Esophagus squamous epithelium (tissue), 5 donors: ENCODE data around the gene CREBBP. TPM values are rescaled to one million over a fixed set of nuclear protein-coding genes. Genes with fewer than 3 reads are reported as not detected.

Experiments used
- DNase-seq: peaks from one replicate; lab custom pipeline; 2025; lab: John Stamatoyannopoulos, UW
- H3K27ac ChIP-seq, 4 donors: fragments of 200-600 bp; sonication (generic); one replicate each; pipeline ENCODE4 v1.5.1; 2016 to 2019; ENCODE audit warnings: mild to moderate bottlenecking in 1 of 4
- H3K27me3 ChIP-seq, 4 donors: fragments of 200-600 bp; sonication (generic); 1 replicate in 3 of 4; 2 replicates in 1 of 4; pipeline versions ENCODE4 v1.5.1 to v1.6.0; 2017 to 2021; ENCODE audit warnings: antibody characterized with exemption in 1 of 4
- H3K36me3 ChIP-seq, 3 donors: fragments of 200-600 bp; sonication (generic); one replicate each; pipeline ENCODE4 v1.5.1; 2016 to 2019
- H3K4me1 ChIP-seq, 3 donors: fragments of 200-600 bp; sonication (generic); one replicate each; pipeline ENCODE4 v1.5.1; 2017 to 2019
- H3K4me3 ChIP-seq, 4 donors: fragments of 200-600 bp; sonication (generic); 1 replicate in 3 of 4; 2 replicates in 1 of 4; pipeline ENCODE4 v1.5.1; 2016 to 2019; ENCODE audit warnings: mild to moderate bottlenecking in 2 of 4, moderate library complexity in 1 of 4
- H3K9me3 ChIP-seq, 3 donors: fragments of 200-600 bp; sonication (generic); one replicate each; pipeline ENCODE4 v1.5.1; 2016 to 2019
- POLR2A ChIP-seq, 4 donors: fragments of 450-650 bp; IDR thresholded peaks; one replicate each; pipeline ENCODE4 v1.6.1; 2017; ENCODE audit warnings: antibody characterized with exemption in 4 of 4, mild to moderate bottlenecking in 4 of 4, moderate library complexity in 3 of 4
- WGBS, 2 donors: methylation state at CpG; one replicate each; pipeline ENCODE4 v1.1.5; 2018; 5-methylcytosine and 5-hydroxymethylcytosine counted together
- intact Hi-C: fragments of 100-400 bp; cut with DNase I; formaldehyde crosslinking; loops from one replicate; pipeline ENCODE4 v1.15.0; 2022
- total RNA-seq, 4 donors: library from RNA; depleted of rRNA; stranded (reverse); fragments of >200 nt; gene quantifications; one replicate each; pipeline ENCODE4 v1.1.0, GENCODE V29; 2016
- TF ChIP-seq, protein P1 (sequence below), 6 experiments: fragments of 450-650 bp in 4 of 6; fragments of 200-600 bp in 2 of 6; sonication (generic) in 2 of 6; IDR thresholded peaks; one replicate each; pipeline ENCODE4 v1.5.1; 2016 to 2019; ENCODE audit warnings: antibody characterized with exemption in 6 of 6, mild to moderate bottlenecking in 4 of 6, moderate library complexity in 4 of 6
- donor health status: DM: yes; HTN: yes; CAD: no.

The CREBBP gene
- total RNA-seq, 4 donors from 2014 or later, result 14.5 to 53.6 (median 37.5) TPM

DNA sequence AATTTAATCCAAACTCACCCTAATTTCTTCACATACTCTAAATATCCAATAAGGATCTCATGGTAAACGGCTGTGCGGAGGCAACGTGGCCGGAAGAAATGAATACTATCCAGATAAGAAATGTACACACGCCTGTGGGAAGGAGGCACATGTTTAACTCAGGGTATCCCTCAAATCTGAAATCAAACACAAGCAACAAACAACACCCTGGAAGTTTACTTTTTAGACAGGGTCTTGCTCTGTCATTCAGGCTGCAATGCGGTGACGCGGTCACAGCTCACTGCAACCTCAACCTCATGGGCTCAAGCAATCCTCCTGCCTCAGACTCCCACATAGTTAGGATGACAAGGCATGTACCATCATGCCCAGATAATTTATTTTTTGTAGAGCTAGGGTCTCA is 142.0 kb downstream of the CREBBP start:
- no peak for DNase-seq
- intact Hi-C loops, result no loop called here
- H3K9me3 ChIP-seq, result no peaks in the 10 kb centered on the region
- H3K4me1 ChIP-seq, result no peaks in the 10 kb centered on the region
- H3K4me3 ChIP-seq, result no peak overlapping the region
- peaks cover 44 to 100% (median 75%) of the 10 kb centered on the region in 3 donors for H3K36me3 ChIP-seq
- TF ChIP-seq POLR2A (IDR thresholded peaks at IDR 0.05), result no peak
- TF ChIP-seq, protein P1, sequence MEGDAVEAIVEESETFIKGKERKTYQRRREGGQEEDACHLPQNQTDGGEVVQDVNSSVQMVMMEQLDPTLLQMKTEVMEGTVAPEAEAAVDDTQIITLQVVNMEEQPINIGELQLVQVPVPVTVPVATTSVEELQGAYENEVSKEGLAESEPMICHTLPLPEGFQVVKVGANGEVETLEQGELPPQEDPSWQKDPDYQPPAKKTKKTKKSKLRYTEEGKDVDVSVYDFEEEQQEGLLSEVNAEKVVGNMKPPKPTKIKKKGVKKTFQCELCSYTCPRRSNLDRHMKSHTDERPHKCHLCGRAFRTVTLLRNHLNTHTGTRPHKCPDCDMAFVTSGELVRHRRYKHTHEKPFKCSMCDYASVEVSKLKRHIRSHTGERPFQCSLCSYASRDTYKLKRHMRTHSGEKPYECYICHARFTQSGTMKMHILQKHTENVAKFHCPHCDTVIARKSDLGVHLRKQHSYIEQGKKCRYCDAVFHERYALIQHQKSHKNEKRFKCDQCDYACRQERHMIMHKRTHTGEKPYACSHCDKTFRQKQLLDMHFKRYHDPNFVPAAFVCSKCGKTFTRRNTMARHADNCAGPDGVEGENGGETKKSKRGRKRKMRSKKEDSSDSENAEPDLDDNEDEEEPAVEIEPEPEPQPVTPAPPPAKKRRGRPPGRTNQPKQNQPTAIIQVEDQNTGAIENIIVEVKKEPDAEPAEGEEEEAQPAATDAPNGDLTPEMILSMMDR (IDR thresholded peaks at IDR 0.05), result no peak
- WGBS, 2 donors, result 90 to 97% methylated on average over 8 of the region's 8 CpGs
- H3K27me3 ChIP-seq, result no peaks in the 10 kb centered on the region
- no peak overlapping the region for H3K27ac ChIP-seq

DNA sequence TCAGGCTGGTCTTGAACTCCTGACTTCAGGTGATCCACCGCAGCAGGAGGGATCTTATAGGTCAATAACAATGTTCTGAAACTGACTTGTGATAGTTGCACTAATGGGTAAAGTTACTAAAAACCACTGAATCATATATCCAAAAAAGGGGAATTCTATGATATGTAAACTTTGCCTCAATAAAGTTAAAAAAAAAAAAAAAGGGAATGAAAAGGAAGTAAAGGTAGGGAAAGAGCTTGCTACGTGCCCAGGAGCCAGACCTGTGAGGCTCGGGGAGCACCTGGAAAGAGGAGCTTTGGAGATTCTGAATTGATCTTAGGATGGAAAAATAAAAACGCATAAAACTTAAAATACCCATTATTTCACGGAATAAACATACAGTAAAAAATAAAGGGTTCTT is 142.4 kb downstream of the CREBBP start:
- no peak for DNase-seq
- intact Hi-C loops, result no loop called here
- no peak overlapping the region for H3K4me3 ChIP-seq
- H3K4me1 ChIP-seq, result no peaks in the 10 kb centered on the region
- 92 to 93% methylated on average over 5 of the region's 5 CpGs for WGBS, 2 donors
- no peak overlapping the region for H3K27ac ChIP-seq
- H3K9me3 ChIP-seq, result no peaks in the 10 kb centered on the region
- H3K36me3 ChIP-seq, result peaks cover 44 to 100% (median 71%) of the 10 kb centered on the region in 3 donors
- no peaks in the 10 kb centered on the region for H3K27me3 ChIP-seq
- TF ChIP-seq POLR2A (IDR thresholded peaks at IDR 0.05), result no peak
- TF ChIP-seq, protein P1 (IDR thresholded peaks at IDR 0.05), result no peak

DNA sequence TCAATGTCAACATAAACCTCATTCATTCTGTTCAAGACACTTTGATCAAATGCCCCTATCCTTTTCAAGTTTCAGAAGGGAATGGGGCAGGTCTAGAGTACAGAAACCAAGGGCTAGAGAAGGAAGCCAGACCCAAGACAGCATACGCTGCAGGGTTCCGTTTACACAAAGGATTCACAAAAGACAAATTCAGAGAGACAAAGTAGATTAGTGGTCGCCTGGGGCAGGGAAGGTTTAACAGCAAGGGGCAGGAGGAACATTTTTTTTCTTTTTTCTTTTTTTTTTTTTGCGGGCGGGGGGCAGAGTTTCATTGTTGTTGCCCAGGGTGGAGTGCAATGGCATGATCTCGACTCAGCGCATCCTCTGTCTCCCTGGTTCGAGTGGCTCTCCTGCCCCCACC is 143.3 kb downstream of the CREBBP start:
- Histone ChIP-seq H3K36me3 (peaks cover 45 to 100% (median 72%) of the 10 kb centered on the region in 3 donors), H3K27me3 (no peaks in the 10 kb centered on the region), H3K4me3 (no peak overlapping the region), H3K4me1 (no peaks in the 10 kb centered on the region), H3K9me3 (no peaks in the 10 kb centered on the region), H3K27ac (no peak overlapping the region)
- DNase-seq, result no peak
- intact Hi-C loops, result no loop called here
- TF ChIP-seq POLR2A (IDR thresholded peaks at IDR 0.05), result no peak
- TF ChIP-seq, protein P1 (IDR thresholded peaks at IDR 0.05), result no peak
- 79 to 86% methylated on average over 8 of the region's 8 CpGs for WGBS, 2 donors

- WGBS, 2 donors, result 83 to 84% methylated on average over 1 to 5 of the region's 6 CpGs
- no peak for DNase-seq
- Histone ChIP-seq H3K4me1 (no peaks in the 10 kb centered on the region), H3K9me3 (no peaks in the 10 kb centered on the region), H3K36me3 (peaks cover 55 to 100% (median 77%) of the 10 kb centered on the region in 3 donors), H3K27me3 (no peaks in the 10 kb centered on the region), H3K4me3 (no peak overlapping the region), H3K27ac (no peak overlapping the region)
- intact Hi-C loops, result no loop called here
- TF ChIP-seq, protein P1 (IDR thresholded peaks at IDR 0.05), result no peak
- TF ChIP-seq POLR2A (IDR thresholded peaks at IDR 0.05), result no peak
These were observed 144.4 kb downstream of the CREBBP start for GRCh38 chr16:3736116-3736515.

GRCh38 chr16:3735541-3735940 is 145.0 kb downstream of the CREBBP start:
- 94 to 95% methylated on average over 3 to 8 of the region's 13 CpGs for WGBS, 2 donors
- no peaks in the 10 kb centered on the region for H3K4me1 ChIP-seq
- no peak overlapping the region for H3K4me3 ChIP-seq
- no peak for DNase-seq
- no peaks in the 10 kb centered on the region for H3K9me3 ChIP-seq
- no peak for TF ChIP-seq POLR2A (IDR thresholded peaks at IDR 0.05)
- TF ChIP-seq, protein P1 (IDR thresholded peaks at IDR 0.05), result no peak
- peaks cover 61 to 100% (median 77%) of the 10 kb centered on the region in 3 donors for H3K36me3 ChIP-seq
- H3K27ac ChIP-seq, result no peak overlapping the region
- intact Hi-C loops, result no loop called here
- H3K27me3 ChIP-seq, result no peaks in the 10 kb centered on the region
